GM12878 (cell line): ENCODE measurements around the gene R3HDM1. TPM values are rescaled to one million over a fixed set of nuclear protein-coding genes. Genes with fewer than 3 reads are reported as not detected.

Experiments used
- ATAC-seq: fragments of 200-7000 bp; cut with Tn5 transposase; 3 replicates; pipeline ENCODE4 v1.9.1; 2020; ENCODE audit warnings: mild to moderate bottlenecking, moderate library complexity
- BruUV-seq: library from RNA; stranded (reverse); fragments of 400-500 nt; replicated peaks from 2 replicates; lab custom pipeline; 2021; lab: Mats Ljungman, UMichigan
- CTCF ChIA-PET: fragments of 300-600 bp; sonication (Branson Sonifier 250); formaldehyde crosslinking; extraction: SDS; loops from one replicate; lab custom pipeline; 2021; ENCODE audit warnings: inconsistent platforms; lab: Yijun Ruan, JAX
- POLR2A ChIA-PET: fragments of 350-600 bp; formaldehyde crosslinking; extraction: SDS; loops from one replicate; lab custom pipeline; 2021; ENCODE audit warnings: inconsistent platforms; lab: Charles Lee
- RAD21 ChIA-PET: fragments of 300-600 bp; sonication (Branson Sonifier 250); formaldehyde crosslinking; loops from one replicate; lab custom pipeline; 2023; ENCODE audit warnings: antibody characterized with exemption; ENCODE audit not compliant: unreplicated experiment; lab: Charles Lee
- SMC1A ChIA-PET: fragments of 300-600 bp; sonication (Branson Sonifier 250); formaldehyde crosslinking; loops from one replicate; lab custom pipeline; 2023; ENCODE audit not compliant: unreplicated experiment, uncharacterized antibody; lab: Charles Lee
- DNase-seq: peaks from one replicate; pipeline ENCODE4 v3.0.0-alpha.2; 2011; ENCODE audit warnings: low read depth, low spot score
- FAIRE-seq: peaks from 3 replicates; lab custom pipeline; 2011; peaks lifted over from hg19 to GRCh38; lab: Jason Lieb, UNC
- H2AFZ ChIP-seq: 2 replicates; pipeline ENCODE4 v1.6.0; 2011; ENCODE audit warnings: low read depth, low read length, control low read depth; ENCODE audit not compliant: control insufficient read depth
- H3K27ac ChIP-seq: 2 replicates; pipeline ENCODE4 v1.5.1; 2011; ENCODE audit warnings: control low read depth; ENCODE audit not compliant: control insufficient read depth, insufficient read depth
- H3K27me3 ChIP-seq, 2 experiments: replicated peaks in 1 of 2; 2 replicates each; pipeline versions ENCODE4 v1.6.0 to v1.6.1; 2011; ENCODE audit warnings: low read length in 1 of 2; ENCODE audit not compliant: control insufficient read depth in 2 of 2, insufficient read depth in 2 of 2
- H3K36me3 ChIP-seq, 2 experiments: 2 replicates each; pipeline ENCODE4 v1.5.1; 2011; ENCODE audit warnings: low read length in 1 of 2; ENCODE audit not compliant: control insufficient read depth in 2 of 2, insufficient read depth in 2 of 2
- H3K4me1 ChIP-seq: 2 replicates; pipeline ENCODE4 v1.6.1; 2011; ENCODE audit warnings: mild to moderate bottlenecking, low read length, moderate library complexity, mixed read lengths; ENCODE audit not compliant: control insufficient read depth, insufficient read depth
- H3K4me2 ChIP-seq: 2 replicates; pipeline ENCODE4 v1.6.0; 2011; ENCODE audit warnings: control low read depth; ENCODE audit not compliant: control insufficient read depth, insufficient read depth
- H3K4me3 ChIP-seq: fragments of 200-600 bp; sonication (generic); 2 replicates; pipeline ENCODE4 v1.5.1; 2016
- H3K79me2 ChIP-seq: 2 replicates; pipeline ENCODE4 v1.6.0; 2011; ENCODE audit warnings: low read length; ENCODE audit not compliant: control insufficient read depth, insufficient read depth
- H3K9ac ChIP-seq: 2 replicates; pipeline ENCODE4 v1.8.0; 2011; ENCODE audit warnings: low read length, control low read depth, mixed read lengths; ENCODE audit not compliant: control insufficient read depth, insufficient read depth
- H3K9me3 ChIP-seq: replicated peaks from 3 replicates; pipeline ENCODE4 v1.5.1; 2011; ENCODE audit warnings: mild to moderate bottlenecking, low read length; ENCODE audit not compliant: control insufficient read depth, insufficient read depth
- H4K20me1 ChIP-seq: 2 replicates; pipeline ENCODE4 v1.6.0; 2011; ENCODE audit not compliant: control insufficient read depth, insufficient read depth
- ATF7 ChIP-seq: fragments of 450-650 bp; IDR thresholded peaks from 2 replicates; pipeline ENCODE4 v1.6.1; 2016; ENCODE audit warnings: low read depth, mild to moderate bottlenecking
- BCL11A ChIP-seq: IDR thresholded peaks from 2 replicates; pipeline ENCODE4 v1.6.1; 2011; ENCODE audit warnings: low read depth, low read length
- CREB1 ChIP-seq: IDR thresholded peaks from 2 replicates; pipeline ENCODE4 v1.6.1; 2012; ENCODE audit warnings: low read depth, mild to moderate bottlenecking, inconsistent platforms
- E2F8 ChIP-seq: fragments of 450-650 bp; IDR thresholded peaks from 2 replicates; pipeline ENCODE4 v1.6.1; 2018; ENCODE audit warnings: mild to moderate bottlenecking, low read depth, moderate library complexity; ENCODE audit not compliant: partially characterized antibody
- HCFC1 ChIP-seq: fragments of 150-350 bp; IDR thresholded peaks from 2 replicates; pipeline ENCODE4 v1.6.1; 2014; ENCODE audit warnings: low read length
- HDAC6 ChIP-seq: fragments of 200-600 bp; sonication (generic); IDR thresholded peaks from one replicate; pipeline ENCODE4 v1.8.0; 2017; ENCODE audit warnings: antibody characterized with exemption; ENCODE audit not compliant: unreplicated experiment
- IRF5 ChIP-seq: fragments of 450-650 bp; IDR thresholded peaks from 2 replicates; pipeline ENCODE4 v1.6.1; 2017; ENCODE audit warnings: borderline replicate concordance
- JUNB ChIP-seq: IDR thresholded peaks from 2 replicates; pipeline ENCODE4 v1.6.1; 2016; ENCODE audit warnings: antibody characterized with exemption, mild to moderate bottlenecking
- MXI1 ChIP-seq: fragments of 150-350 bp; IDR thresholded peaks from 2 replicates; pipeline ENCODE4 v1.6.1; 2011; ENCODE audit warnings: low read depth, mild to moderate bottlenecking, inconsistent platforms, low read length, improper control_type of control experiment
- NR2F1 ChIP-seq: fragments of 450-650 bp; conservative IDR thresholded peaks from 2 replicates; pipeline ENCODE4 v1.6.1; 2017; ENCODE audit warnings: mild to moderate bottlenecking
- NRF1 ChIP-seq: conservative IDR thresholded peaks from 2 replicates; pipeline ENCODE4 v1.6.1; 2011; ENCODE audit warnings: mild to moderate bottlenecking, low read depth, low read length, improper control_type of control experiment
- PML ChIP-seq: IDR thresholded peaks from 2 replicates; pipeline ENCODE4 v1.6.1; 2012; ENCODE audit warnings: low read length, inconsistent platforms
- RAD21 ChIP-seq: IDR thresholded peaks from 2 replicates; pipeline ENCODE4 v1.6.1; 2011; ENCODE audit warnings: mild to moderate bottlenecking, low read depth, low read length, moderate library complexity; ENCODE audit not compliant: insufficient read depth
- RFX5 ChIP-seq: IDR thresholded peaks from 2 replicates; pipeline ENCODE4 v1.6.1; 2011; ENCODE audit warnings: low read depth, low read length, improper control_type of control experiment
- SMAD1 ChIP-seq: fragments of 450-650 bp; IDR thresholded peaks from 2 replicates; pipeline ENCODE4 v1.6.1; 2018; ENCODE audit warnings: mild to moderate bottlenecking, low read depth; ENCODE audit not compliant: partially characterized antibody
- SPI1 ChIP-seq: IDR thresholded peaks from 2 replicates; pipeline ENCODE4 v1.6.1; 2011; ENCODE audit warnings: low read depth, mild to moderate bottlenecking, low read length, moderate library complexity, borderline replicate concordance; ENCODE audit not compliant: insufficient read depth
- TCF12 ChIP-seq: IDR thresholded peaks from 2 replicates; pipeline ENCODE4 v1.6.1; 2011; ENCODE audit warnings: low read depth, mild to moderate bottlenecking, low read length
- ZBTB33 ChIP-seq: fragments of 450-650 bp; IDR thresholded peaks from 2 replicates; pipeline ENCODE4 v1.6.1; 2017; ENCODE audit warnings: mild to moderate bottlenecking
- WGBS: methylation state at CpG from one replicate; pipeline ENCODE4 v1.1.6; 2016; ENCODE audit warnings: low lambda C conversion rate; ENCODE audit not compliant: insufficient replicate concordance, insufficient coverage; ENCODE audit errors: missing lambda C conversion rate; 5-methylcytosine and 5-hydroxymethylcytosine counted together
- in situ Hi-C: fragments of 300-500 bp; cut with MboI; formaldehyde crosslinking; loops from 9 replicates; pipeline ENCODE4 v1.14.3; 2018; ENCODE audit warnings: mixed read lengths
- intact Hi-C: fragments of 100-400 bp; cut with micrococcal nuclease; formaldehyde crosslinking; loops from one replicate; pipeline ENCODE4 v1.14.2; 2022; ENCODE audit not compliant: unreplicated experiment
- polyA plus RNA-seq, 11 experiments: library from polyadenylated mRNA; depleted of rRNA in 4 of 11; unstranded in 6 of 11; stranded (reverse) in 5 of 11; fragments of >200 nt; fragmentation: Nextera tagmentation in 4 of 11; fragmentation: Illumina TruSeq in 1 of 11; extraction: Ambion mirVana in 4 of 11; extraction: Trizol in 1 of 11; gene quantifications; 1 replicate in 1 of 11; 2 replicates in 10 of 11; pipeline versions ENCODE4 v1.2.1 to v1.2.3, GENCODE V29; 2011 to 2016; ENCODE audit warnings: inconsistent platforms in 2 of 11, missing spikeins in 2 of 11, low read depth in 1 of 11
- total RNA-seq, 4 experiments: library from RNA; depleted of rRNA in 3 of 4; stranded (reverse); fragments of >200 nt in 3 of 4; fragmentation: Illumina TruSeq in 1 of 4; extraction: Trizol in 1 of 4; gene quantifications; 2 replicates each; pipeline versions ENCODE4 v1.2.1 to v1.2.3, GENCODE V29; 2013 to 2021

Gene R3HDM1
- total and polyA plus RNA-seq, 10 of the 15 experiments (the other 5 are each of a cell fraction or from before 2014, with no cell fraction given): 16.8 to 89.6 (median 47.7) TPM

GRCh38 chr2:135504811-135505210 lies 26.5 kb upstream of the R3HDM1 start:
- intact Hi-C loops (no loop called here), in situ Hi-C loops (no loop called here)
- RAD21 ChIA-PET: no interaction called here
- Histone ChIP-seq H3K4me3 (no peak overlapping the region), H3K36me3 (no peaks in the 10 kb centered on the region), H3K9ac (no peak overlapping the region), H3K27me3 (no peaks in the 10 kb centered on the region), H3K4me1 (no peaks in the 10 kb centered on the region), H3K9me3 (no peaks in the 10 kb centered on the region; the same call in 2 of the 3 replicates), H2AFZ (no peak overlapping the region), H3K27ac (no peak overlapping the region), H4K20me1 (no peaks in the 10 kb centered on the region), H3K4me2 (no peak overlapping the region), H3K79me2 (no peaks in the 10 kb centered on the region)
- TF ChIP-seq NR2F1 (no peak), IRF5 (no peak), RAD21 (no peak), ATF7 (no peak), CREB1 (no peak), BCL11A (no peak), NRF1 (no peak), SPI1 (no peak), MXI1 (no peak), TCF12 (no peak), HDAC6 (no peak), JUNB (no peak), PML (no peak), E2F8 (no peak), SMAD1 (no peak), HCFC1 (no peak), ZBTB33 (no peak), RFX5 (no peak)
- POLR2A ChIA-PET: no interaction called here
- BruUV-seq: no TSS peak
- CTCF ChIA-PET: no interaction called here
- no peak for FAIRE-seq
- ATAC-seq: no peak
- no peak for DNase-seq
- SMC1A ChIA-PET: interaction anchor here (0.6 to 0.9 kb wide), 3 partner anchors 8 to 660 kb away, joined by 3 to 7 read pairs (median 3); no protein-coding TSS in a partner anchor
- 10% methylated on average over 1 of the region's 1 CpG for WGBS
